Measurements from ENCODE around the gene TRNP1. TPM values are rescaled to one million over a fixed set of nuclear protein-coding genes. Genes with fewer than 3 reads are reported as not detected.
A peak's percentile ranks its signal among the peaks of the same experiment; 100 is the strongest.

TRNP1 gene
- total RNA-seq, 1 donor, result 27.6 TPM

GRCh38 chr1:26994787-26995517 is 1.5 kb downstream of the TRNP1 start:
- H3K4me3 ChIP-seq (ENCODE audit: low read depth, low read length), result peak overlapping the region; percentile 79
- no peak for DNase-seq (ENCODE audit: low read depth)
- no peak for TF ChIP-seq CTCF (IDR thresholded peaks at IDR 0.05; ENCODE audit: insufficient read depth, low read depth, low read length)

GRCh38 chr1:26996024-26996423 is 2.5 kb downstream of the TRNP1 start:
- DNase-seq (ENCODE audit: low read depth), result no peak
- H3K4me3 ChIP-seq (ENCODE audit: low read depth, low read length), result peak overlapping the region; percentile 24
- no peak for TF ChIP-seq CTCF (IDR thresholded peaks at IDR 0.05; ENCODE audit: insufficient read depth, low read depth, low read length)

- DNase-seq (ENCODE audit: low read depth), result no peak
- peak overlapping the region; percentile 24 for H3K4me3 ChIP-seq (ENCODE audit: low read depth, low read length)
- no peak for TF ChIP-seq CTCF (IDR thresholded peaks at IDR 0.05; ENCODE audit: insufficient read depth, low read depth, low read length)
Measured at GRCh38 chr1:26996665-26997064, 3.2 kb downstream of the TRNP1 start.

GRCh38 chr1:26998429-26999300 is 5.2 kb downstream of the TRNP1 start:
- no peak overlapping the region for H3K4me3 ChIP-seq (ENCODE audit: low read depth, low read length)
- no peak for DNase-seq (ENCODE audit: low read depth)
- TF ChIP-seq CTCF (IDR thresholded peaks at IDR 0.05; ENCODE audit: insufficient read depth, low read depth, low read length), result no peak

- no peak overlapping the region for H3K4me3 ChIP-seq (ENCODE audit: low read depth, low read length)
- peak; percentile 96 for DNase-seq (ENCODE audit: low read depth)
- peak; percentile 14 for TF ChIP-seq CTCF (IDR thresholded peaks at IDR 0.05; ENCODE audit: insufficient read depth, low read depth, low read length)
Measured at GRCh38 chr1:26999440-26999987, 6.0 kb downstream of the TRNP1 start.

GRCh38 chr1:27000090-27000816 is 6.8 kb downstream of the TRNP1 start:
- DNase-seq (ENCODE audit: low read depth), result no peak
- no peak overlapping the region for H3K4me3 ChIP-seq (ENCODE audit: low read depth, low read length)
- no peak for TF ChIP-seq CTCF (IDR thresholded peaks at IDR 0.05; ENCODE audit: insufficient read depth, low read depth, low read length)
